GM12892 (cell line): Measurements from ENCODE around the gene EBLN1.

Source experiments
- POLR2A ChIP-seq: IDR thresholded peaks from 2 replicates; pipeline ENCODE4 v1.6.1; 2011; ENCODE audit warnings: low read depth, low read length, control low read depth
- POLR2AphosphoS5 ChIP-seq: IDR thresholded peaks from 2 replicates; pipeline ENCODE4 v1.6.1; 2011; ENCODE audit warnings: low read depth, low read length, control low read depth
- TAF1 ChIP-seq: IDR thresholded peaks from 2 replicates; pipeline ENCODE4 v1.6.1; 2011; ENCODE audit warnings: low read depth, mild to moderate bottlenecking, control low read depth, low read length, borderline replicate concordance

GRCh38 chr10:22247636-22248035 is 29.8 kb upstream of the EBLN1 start:
- no peak for TF ChIP-seq POLR2A
- TF ChIP-seq POLR2AphosphoS5: no peak
- TF ChIP-seq TAF1: no peak
